ENCODE results near the gene SOHLH1.

DNA sequence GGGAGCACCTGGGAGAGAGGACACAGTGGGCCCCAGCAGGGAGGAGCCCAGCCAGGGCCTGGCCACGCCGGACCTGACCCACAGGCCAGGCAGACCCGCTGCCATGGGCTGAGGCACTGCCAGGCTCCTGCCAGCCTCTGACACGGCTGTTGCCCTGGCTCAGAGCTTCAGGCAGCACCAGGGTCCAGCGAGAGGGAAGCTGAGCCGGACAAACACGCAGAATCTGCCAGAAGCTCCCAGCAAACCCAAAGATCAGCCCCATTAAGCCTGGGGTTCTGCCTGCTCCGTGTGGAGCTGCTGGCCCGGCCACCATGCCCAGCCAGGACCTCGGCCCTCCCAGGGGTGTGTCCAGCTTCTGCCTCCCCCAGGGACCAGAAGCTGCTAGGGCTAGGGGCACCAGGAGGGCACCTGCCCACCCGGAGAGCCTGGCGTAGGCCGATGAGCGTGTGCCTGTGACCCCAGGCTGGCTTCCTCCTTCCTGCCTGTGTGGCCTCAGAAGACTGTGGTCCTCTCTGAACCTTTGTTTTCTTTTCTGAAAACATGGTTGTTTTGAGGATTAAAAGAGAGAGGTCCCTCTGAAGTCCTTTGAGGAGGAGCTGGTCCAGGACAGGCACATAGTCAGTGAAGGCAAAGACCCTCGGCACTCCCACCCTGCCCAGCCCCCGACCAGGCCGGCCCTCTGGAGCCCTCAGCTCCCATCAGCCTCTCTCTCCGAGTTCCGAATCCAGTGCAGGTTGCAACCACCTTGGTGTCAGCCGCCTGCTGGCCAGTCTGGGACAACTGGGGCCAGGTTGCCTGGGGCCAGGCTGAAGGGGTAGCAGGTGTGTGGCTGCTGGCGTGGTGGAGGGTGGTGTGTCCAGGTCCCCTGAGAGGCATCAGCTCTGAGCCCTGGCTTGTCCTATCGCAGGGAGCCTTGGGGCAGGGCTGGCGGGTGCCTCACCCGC, 42.3 kb upstream of the SOHLH1 start:
- TF ChIP-seq, protein P1, sequence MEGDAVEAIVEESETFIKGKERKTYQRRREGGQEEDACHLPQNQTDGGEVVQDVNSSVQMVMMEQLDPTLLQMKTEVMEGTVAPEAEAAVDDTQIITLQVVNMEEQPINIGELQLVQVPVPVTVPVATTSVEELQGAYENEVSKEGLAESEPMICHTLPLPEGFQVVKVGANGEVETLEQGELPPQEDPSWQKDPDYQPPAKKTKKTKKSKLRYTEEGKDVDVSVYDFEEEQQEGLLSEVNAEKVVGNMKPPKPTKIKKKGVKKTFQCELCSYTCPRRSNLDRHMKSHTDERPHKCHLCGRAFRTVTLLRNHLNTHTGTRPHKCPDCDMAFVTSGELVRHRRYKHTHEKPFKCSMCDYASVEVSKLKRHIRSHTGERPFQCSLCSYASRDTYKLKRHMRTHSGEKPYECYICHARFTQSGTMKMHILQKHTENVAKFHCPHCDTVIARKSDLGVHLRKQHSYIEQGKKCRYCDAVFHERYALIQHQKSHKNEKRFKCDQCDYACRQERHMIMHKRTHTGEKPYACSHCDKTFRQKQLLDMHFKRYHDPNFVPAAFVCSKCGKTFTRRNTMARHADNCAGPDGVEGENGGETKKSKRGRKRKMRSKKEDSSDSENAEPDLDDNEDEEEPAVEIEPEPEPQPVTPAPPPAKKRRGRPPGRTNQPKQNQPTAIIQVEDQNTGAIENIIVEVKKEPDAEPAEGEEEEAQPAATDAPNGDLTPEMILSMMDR (IDR thresholded peaks at IDR 0.05) = no peak
- no peak for TF ChIP-seq POLR2AphosphoS5 (IDR thresholded peaks at IDR 0.05; ENCODE audit: low read depth, low read length)
- no peak for TF ChIP-seq REST (IDR thresholded peaks at IDR 0.05; ENCODE audit: insufficient read depth in 1 of 2, low read depth in 2 of 2, low read length in 1 of 2)
- TF ChIP-seq TCF7L2 (IDR thresholded peaks at IDR 0.05; ENCODE audit: low read depth, low read length) = no peak
